GM06990 (cell line): Measurements from ENCODE around the gene KRT37.
"Not testable (repeated sequence)": the region's sequence is repeated elsewhere in the genome, so short reads cannot be mapped to it uniquely, and the experiment has no call there.

Experiments
- DNase-seq: peaks from one replicate; pipeline ENCODE4 v3.0.0-alpha.2; 2011; ENCODE audit not compliant: insufficient read length; ENCODE audit errors: extremely low read depth
- H3K27me3 ChIP-seq: replicated peaks from 2 replicates; pipeline ENCODE4 v1.6.0; 2011; ENCODE audit warnings: low read length; ENCODE audit not compliant: control insufficient read depth, insufficient read depth
- H3K36me3 ChIP-seq: 2 replicates; pipeline ENCODE4 v1.5.1; 2011; ENCODE audit warnings: low read length; ENCODE audit not compliant: control insufficient read depth, insufficient read depth
- H3K4me3 ChIP-seq: replicated peaks from 2 replicates; pipeline ENCODE4 v1.5.1; 2011; ENCODE audit warnings: low read depth, mild to moderate bottlenecking, control low read depth, low read length
- TF ChIP-seq, protein P1 (sequence below): IDR thresholded peaks from 2 replicates; pipeline ENCODE4 v1.5.1; 2011; ENCODE audit warnings: low read length, control low read depth, mild to moderate bottlenecking, inconsistent platforms; ENCODE audit not compliant: insufficient read depth, poor library complexity, severe bottlenecking

KRT37 gene

DNA sequence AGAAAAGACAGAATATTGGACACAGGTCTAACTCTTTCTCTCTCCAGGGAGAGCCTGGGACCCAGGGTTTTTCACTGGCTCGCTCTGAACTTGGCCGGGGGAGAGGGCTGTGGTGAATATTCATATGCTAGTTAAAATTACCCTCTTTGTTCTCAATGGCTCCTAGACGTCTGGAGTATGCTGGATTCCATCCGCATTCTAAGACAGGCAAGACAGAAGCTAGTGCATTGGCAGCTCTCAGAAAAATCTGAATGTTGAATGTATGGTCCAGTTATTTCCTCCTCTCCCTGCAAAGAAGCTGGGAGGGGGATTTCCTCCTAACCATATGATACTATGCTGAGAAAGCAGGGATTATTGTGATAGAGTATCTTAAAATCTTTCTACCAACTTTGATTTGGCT, 36.7 kb downstream of the KRT37 start:
- Histone ChIP-seq H3K4me3 (no peak overlapping the region), H3K27me3 (no peaks in the 10 kb centered on the region), H3K36me3 (no peaks in the 10 kb centered on the region)
- TF ChIP-seq, protein P1, sequence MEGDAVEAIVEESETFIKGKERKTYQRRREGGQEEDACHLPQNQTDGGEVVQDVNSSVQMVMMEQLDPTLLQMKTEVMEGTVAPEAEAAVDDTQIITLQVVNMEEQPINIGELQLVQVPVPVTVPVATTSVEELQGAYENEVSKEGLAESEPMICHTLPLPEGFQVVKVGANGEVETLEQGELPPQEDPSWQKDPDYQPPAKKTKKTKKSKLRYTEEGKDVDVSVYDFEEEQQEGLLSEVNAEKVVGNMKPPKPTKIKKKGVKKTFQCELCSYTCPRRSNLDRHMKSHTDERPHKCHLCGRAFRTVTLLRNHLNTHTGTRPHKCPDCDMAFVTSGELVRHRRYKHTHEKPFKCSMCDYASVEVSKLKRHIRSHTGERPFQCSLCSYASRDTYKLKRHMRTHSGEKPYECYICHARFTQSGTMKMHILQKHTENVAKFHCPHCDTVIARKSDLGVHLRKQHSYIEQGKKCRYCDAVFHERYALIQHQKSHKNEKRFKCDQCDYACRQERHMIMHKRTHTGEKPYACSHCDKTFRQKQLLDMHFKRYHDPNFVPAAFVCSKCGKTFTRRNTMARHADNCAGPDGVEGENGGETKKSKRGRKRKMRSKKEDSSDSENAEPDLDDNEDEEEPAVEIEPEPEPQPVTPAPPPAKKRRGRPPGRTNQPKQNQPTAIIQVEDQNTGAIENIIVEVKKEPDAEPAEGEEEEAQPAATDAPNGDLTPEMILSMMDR = no peak
- no peak for DNase-seq

DNA sequence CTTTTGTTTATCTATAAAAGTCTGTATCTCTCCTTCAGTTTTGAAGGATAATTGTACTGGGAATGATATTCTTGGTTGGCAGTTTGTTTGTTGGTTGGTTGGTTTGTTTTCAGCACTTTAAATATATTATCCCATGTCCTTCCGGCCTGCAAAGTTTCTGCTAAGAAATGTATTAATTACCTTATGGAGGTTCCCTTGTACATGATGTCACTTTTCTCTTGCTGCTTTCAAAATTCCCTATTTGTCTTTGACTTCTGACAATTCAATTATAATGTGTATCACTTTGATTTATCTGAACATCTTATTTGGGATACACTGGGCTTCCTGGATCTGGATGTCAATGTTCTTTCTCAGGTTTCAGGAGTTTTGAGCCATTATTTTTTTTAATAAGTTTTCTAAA, 38.2 kb downstream of the KRT37 start:
- no peak for DNase-seq
- H3K27me3 ChIP-seq = no peaks in the 10 kb centered on the region
- H3K36me3 ChIP-seq = no peaks in the 10 kb centered on the region
- no peak overlapping the region for H3K4me3 ChIP-seq
- TF ChIP-seq, protein P1 = no peak

DNA sequence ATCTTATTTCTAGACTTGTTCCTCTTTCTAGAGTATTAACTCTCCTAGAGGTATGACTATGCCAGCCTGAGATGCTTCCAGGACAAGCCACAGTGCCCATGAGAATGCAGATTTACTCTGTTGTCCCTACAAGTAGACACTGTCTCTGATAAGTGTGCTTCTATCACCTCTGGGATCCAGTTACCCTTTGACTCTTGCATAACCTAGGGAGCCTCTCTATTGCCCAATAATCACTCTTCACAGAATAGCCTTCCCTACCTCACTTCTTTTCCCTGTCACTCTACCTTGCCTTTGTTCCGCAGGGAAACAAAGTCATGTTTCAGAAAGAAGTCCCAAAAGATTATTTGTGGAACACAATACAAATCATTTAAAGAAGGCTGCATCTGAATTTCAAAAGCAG, 40.7 kb downstream of the KRT37 start:
- Histone ChIP-seq H3K4me3 (no peak overlapping the region), H3K36me3 (no peaks in the 10 kb centered on the region), H3K27me3 (no peaks in the 10 kb centered on the region)
- TF ChIP-seq, protein P1 = no peak
- no peak for DNase-seq

DNA sequence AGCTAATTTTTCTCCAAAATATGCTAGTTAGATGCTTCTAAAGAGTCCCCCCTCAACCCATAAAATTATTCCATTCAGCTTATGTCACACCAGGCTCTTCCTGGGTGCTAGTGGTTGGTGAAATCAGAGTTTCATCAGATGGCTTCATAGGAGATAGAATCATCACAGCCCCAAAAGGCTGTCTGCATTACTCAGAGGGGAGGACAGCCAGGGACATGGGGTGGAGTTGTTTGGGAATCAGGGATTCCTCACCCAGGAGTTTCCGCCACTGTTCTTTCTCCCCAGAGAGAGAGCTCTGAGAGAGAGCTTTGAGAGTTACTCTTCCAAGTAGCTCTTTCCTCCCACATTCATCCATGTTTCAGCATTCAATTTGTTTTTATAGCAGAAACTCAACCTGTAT, 42.0 kb downstream of the KRT37 start:
- no peak for DNase-seq
- no peak overlapping the region for H3K4me3 ChIP-seq
- no peaks in the 10 kb centered on the region for H3K36me3 ChIP-seq
- H3K27me3 ChIP-seq = no peaks in the 10 kb centered on the region
- TF ChIP-seq, protein P1 = no peak

DNA sequence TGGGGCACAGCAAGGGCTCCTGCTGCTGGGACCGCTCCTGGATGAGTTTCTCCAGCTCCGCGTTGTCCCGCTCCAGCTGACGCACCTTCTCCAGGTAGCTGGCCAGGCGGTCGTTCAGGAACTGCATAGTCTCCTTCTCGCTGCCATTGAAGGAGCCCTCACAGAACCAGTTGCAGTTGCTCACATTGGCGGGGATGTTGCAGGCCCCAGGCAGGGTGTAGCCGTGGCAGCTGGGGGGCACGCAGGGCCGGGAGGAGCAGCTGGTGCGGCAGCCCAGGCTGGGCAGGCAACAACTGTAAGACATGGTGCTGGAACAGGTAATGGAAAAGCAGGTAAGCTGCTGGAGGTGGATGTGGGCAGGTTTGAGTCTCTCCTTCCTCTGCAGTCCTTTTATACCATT, 42.4 kb downstream of the KRT37 start, which contains the start of gene KRT34:
TSS of gene KRT34 (minus strand) at position 364 of the 400 bp plus-strand sequence. CDS start at position 304, 60 bp downstream.
- H3K4me3 ChIP-seq, H3K36me3 ChIP-seq, H3K27me3 ChIP-seq, DNase-seq: not testable (repeated sequence)

DNA sequence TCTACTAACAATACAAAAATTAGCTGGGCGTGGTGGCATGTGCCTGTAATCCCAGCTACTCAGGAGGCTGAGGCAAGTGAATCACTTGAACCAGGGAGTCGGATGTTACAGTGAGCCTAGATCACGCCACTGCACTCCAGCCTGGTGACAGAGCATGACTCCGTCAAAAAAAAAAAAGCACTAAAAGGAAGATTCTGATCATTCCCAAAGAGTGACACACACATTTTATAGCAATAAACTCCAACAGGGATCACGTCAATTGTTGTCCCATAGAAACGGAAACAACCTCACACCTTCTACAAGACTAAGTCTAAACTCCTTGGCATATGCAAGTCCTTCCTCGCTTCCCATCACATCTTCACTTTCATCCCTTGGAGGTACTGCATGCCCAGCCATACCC, 44.3 kb downstream of the KRT37 start:
- not testable (repeated sequence) for H3K36me3 ChIP-seq, DNase-seq, H3K4me3 ChIP-seq, H3K27me3 ChIP-seq

DNA sequence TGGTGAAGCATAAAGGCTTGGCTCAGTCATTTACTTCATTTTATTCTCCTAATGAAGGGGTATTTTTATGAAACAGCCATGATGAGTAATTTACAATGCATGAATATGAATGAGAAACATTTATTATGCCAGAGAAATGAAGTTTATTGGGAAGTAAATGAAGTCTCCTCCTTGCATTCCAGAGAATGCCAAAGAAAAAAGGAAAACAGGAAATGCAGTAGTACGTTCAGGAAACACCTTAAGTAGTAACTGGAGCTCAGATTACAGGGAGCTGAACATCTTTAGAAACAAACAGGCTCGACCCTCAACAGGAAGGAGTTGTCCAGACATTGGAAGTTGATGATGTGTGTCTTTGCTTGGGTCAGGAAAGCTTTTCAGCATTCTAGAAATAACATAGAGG, 46.8 kb downstream of the KRT37 start:
- Histone ChIP-seq H3K4me3 (no peak overlapping the region), H3K36me3 (no peaks in the 10 kb centered on the region), H3K27me3 (no peaks in the 10 kb centered on the region)
- TF ChIP-seq, protein P1 = no peak
- DNase-seq = no peak
